Measurements from ENCODE around the gene BPIFB4. TPM values are rescaled to one million over a fixed set of nuclear protein-coding genes. Genes with fewer than 3 reads are reported as not detected.

Gene BPIFB4
- total RNA-seq, 2 experiments from 2014 or later, result not detected

DNA sequence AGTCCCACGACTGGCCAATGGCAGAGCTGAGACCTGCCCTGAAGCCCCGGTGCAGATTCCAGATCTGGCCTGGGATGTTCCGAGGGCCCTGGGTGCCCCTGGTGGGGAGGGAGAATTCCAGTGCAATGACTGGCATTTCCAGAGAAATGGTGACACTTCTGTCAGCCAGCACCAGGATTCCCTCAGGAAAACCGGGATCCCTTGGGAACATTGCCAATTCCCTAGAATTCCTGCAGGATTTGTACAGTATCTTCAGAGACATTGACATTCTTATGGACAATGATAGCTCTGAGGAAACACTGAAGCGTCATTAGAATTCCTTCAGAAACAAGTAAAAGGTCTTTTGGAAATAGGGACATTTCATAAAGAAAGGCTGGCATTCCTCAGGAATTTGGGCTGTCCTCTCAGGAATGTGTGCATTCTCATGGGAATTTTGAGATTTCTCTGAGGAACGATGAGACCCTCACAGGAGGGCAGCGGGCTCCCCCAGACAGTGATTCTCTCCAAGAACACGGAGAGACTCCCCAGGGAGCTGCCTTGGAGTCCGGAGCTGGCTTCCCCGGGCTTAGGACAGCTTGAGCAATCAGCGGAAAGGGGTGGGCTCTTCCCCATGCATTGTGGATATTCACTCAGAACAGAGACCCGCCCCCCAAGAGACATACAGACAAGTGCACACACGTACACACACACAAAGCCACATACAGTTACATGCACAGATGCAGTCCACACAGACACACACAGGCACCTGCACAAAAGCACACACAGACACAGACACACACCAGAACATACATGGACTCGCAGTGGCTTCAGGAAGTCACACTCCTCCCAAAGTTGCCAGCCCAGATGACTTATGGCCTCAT lies 53.3 kb downstream of the BPIFB4 start:
- no peaks in the 10 kb centered on the region for H3K36me3 Mint-ChIP-seq (ENCODE audit: low read depth)
- DNase-seq, result no peak
- H3K27me3 Mint-ChIP-seq (ENCODE audit: low read depth), result no peaks in the 10 kb centered on the region
- no peaks in the 10 kb centered on the region for H3K9me3 Mint-ChIP-seq
- intact Hi-C loops (cut with micrococcal nuclease), result no loop called here
- H3K27ac Mint-ChIP-seq, result no peak overlapping the region
- no peaks in the 10 kb centered on the region for H3K4me1 Mint-ChIP-seq (ENCODE audit: low read depth)
- CTCF ChIA-PET, result no interaction called here
- H3K4me3 Mint-ChIP-seq, result no peak overlapping the region

- H3K27me3 Mint-ChIP-seq (ENCODE audit: low read depth), result no peaks in the 10 kb centered on the region
- no peaks in the 10 kb centered on the region for H3K9me3 Mint-ChIP-seq
- no peaks in the 10 kb centered on the region for H3K4me1 Mint-ChIP-seq (ENCODE audit: low read depth)
- CTCF ChIA-PET, result no interaction called here
- H3K36me3 Mint-ChIP-seq (ENCODE audit: low read depth), result no peaks in the 10 kb centered on the region
- no peak overlapping the region for H3K27ac Mint-ChIP-seq
- H3K4me3 Mint-ChIP-seq, result no peak overlapping the region
- DNase-seq, result no peak
- intact Hi-C loops (cut with micrococcal nuclease), result no loop called here
Observed at GRCh38 chr20:33133373-33133941, 54.0 kb downstream of the BPIFB4 start.

DNA sequence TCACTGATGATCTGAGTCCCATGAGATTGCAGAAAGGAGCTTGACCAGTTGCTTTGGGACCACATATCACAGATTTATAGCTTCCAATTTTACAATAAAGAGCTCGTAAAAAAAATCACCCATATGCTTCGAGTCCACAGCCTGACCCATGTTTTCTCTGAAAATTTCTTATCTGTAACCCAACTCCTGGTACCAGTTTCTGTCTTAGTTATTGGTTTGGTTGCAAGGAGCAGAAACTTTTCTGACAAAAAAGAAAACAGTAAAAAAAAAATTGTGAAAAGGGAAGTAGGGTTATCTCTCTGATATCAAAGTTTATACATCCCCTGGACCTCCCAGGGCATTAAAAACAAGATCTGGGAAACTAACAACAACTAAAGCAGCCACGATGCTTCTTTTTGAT lies 57.8 kb downstream of the BPIFB4 start:
- no peak for DNase-seq
- no peak overlapping the region for H3K27ac Mint-ChIP-seq
- no peaks in the 10 kb centered on the region for H3K9me3 Mint-ChIP-seq
- H3K4me1 Mint-ChIP-seq (ENCODE audit: low read depth), result no peaks in the 10 kb centered on the region
- H3K27me3 Mint-ChIP-seq (ENCODE audit: low read depth), result no peaks in the 10 kb centered on the region
- intact Hi-C loops (cut with micrococcal nuclease), result no loop called here
- CTCF ChIA-PET, result interaction anchor here (1.5 kb wide), 1 partner anchor 41 kb away, joined by 5 read pairs; no protein-coding TSS in a partner anchor
- H3K36me3 Mint-ChIP-seq (ENCODE audit: low read depth), result no peaks in the 10 kb centered on the region
- H3K4me3 Mint-ChIP-seq, result no peak overlapping the region

GRCh38 chr20:33139467-33139866 lies 60.0 kb downstream of the BPIFB4 start:
- H3K27ac Mint-ChIP-seq, result no peak overlapping the region
- no peak for DNase-seq
- no peak overlapping the region for H3K4me3 Mint-ChIP-seq
- intact Hi-C loops (cut with micrococcal nuclease), result no loop called here
- CTCF ChIA-PET, result no interaction called here
- no peaks in the 10 kb centered on the region for H3K27me3 Mint-ChIP-seq (ENCODE audit: low read depth)
- no peaks in the 10 kb centered on the region for H3K36me3 Mint-ChIP-seq (ENCODE audit: low read depth)
- H3K4me1 Mint-ChIP-seq (ENCODE audit: low read depth), result no peaks in the 10 kb centered on the region
- H3K9me3 Mint-ChIP-seq, result no peaks in the 10 kb centered on the region

DNA sequence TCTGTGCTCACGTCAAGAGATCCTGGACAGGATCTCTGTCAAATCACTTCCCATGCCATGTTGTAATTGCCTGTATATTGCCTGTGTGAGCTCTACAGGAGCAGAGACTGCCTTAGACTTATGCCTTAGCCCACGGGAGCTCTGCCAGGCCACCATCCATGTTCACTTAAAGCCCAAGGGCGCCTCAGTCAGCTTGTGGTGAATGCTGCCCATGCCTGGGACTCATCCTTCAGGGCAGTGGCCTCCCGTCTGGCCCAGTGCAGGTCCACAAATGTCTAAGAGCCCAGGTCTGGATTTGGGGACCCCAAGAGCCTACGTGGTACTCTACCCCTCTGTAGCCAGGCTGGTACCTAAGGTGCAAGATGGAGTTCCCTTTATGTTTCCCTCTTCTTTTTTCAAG lies 66.1 kb downstream of the BPIFB4 start:
- CTCF ChIA-PET, result interaction anchor here (0.7 kb wide), 1 partner anchor 155 kb away, joined by 3 read pairs; no protein-coding TSS in a partner anchor
- H3K27ac Mint-ChIP-seq, result no peak overlapping the region

DNA sequence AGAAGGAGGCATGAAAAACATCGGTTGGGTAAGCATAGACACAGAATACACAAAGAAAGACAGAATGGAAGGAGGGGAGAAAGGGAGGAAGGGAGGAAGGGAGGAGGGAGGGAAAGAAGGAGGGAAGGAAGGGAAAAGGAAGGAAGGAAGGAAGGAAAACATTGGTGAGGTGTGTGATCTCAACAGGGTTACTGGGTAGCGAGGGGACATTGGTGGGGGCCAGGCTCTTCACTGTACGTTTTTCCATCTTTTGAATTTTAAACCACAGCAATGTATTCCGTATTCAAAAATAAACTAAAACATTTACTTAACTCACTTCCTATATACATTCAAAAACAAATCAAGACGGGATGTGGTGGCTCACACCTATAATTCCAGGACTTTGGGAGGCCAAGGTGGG lies 67.9 kb downstream of the BPIFB4 start:
- no peak overlapping the region for H3K4me3 Mint-ChIP-seq
- DNase-seq, result no peak
- CTCF ChIA-PET, result no interaction called here
- peaks cover 16% of the 10 kb centered on the region for H3K27me3 Mint-ChIP-seq (ENCODE audit: low read depth)
- no peaks in the 10 kb centered on the region for H3K9me3 Mint-ChIP-seq
- intact Hi-C loops (cut with micrococcal nuclease), result no loop called here
- no peaks in the 10 kb centered on the region for H3K36me3 Mint-ChIP-seq (ENCODE audit: low read depth)
- no peak overlapping the region for H3K27ac Mint-ChIP-seq
- no peaks in the 10 kb centered on the region for H3K4me1 Mint-ChIP-seq (ENCODE audit: low read depth)

More for the DNA sequence above, 66.1 kb downstream of the BPIFB4 start:
- H3K36me3 Mint-ChIP-seq (ENCODE audit: low read depth), result no peaks in the 10 kb centered on the region
- no peaks in the 10 kb centered on the region for H3K9me3 Mint-ChIP-seq
- no peak overlapping the region for H3K4me3 Mint-ChIP-seq
- DNase-seq, result no peak
- no peaks in the 10 kb centered on the region for H3K4me1 Mint-ChIP-seq (ENCODE audit: low read depth)
- peaks cover 14% of the 10 kb centered on the region for H3K27me3 Mint-ChIP-seq (ENCODE audit: low read depth)
- intact Hi-C loops (cut with micrococcal nuclease), result no loop called here

GRCh38 chr20:33148040-33148439 lies 68.6 kb downstream of the BPIFB4 start:
- Mint-ChIP-seq H3K27ac (no peak overlapping the region), H3K36me3 (ENCODE audit: low read depth) (no peaks in the 10 kb centered on the region), H3K27me3 (ENCODE audit: low read depth) (peaks cover 16% of the 10 kb centered on the region), H3K4me3 (no peak overlapping the region), H3K4me1 (ENCODE audit: low read depth) (no peaks in the 10 kb centered on the region), H3K9me3 (no peaks in the 10 kb centered on the region)
- intact Hi-C loops (cut with micrococcal nuclease), result no loop called here
- CTCF ChIA-PET, result interaction anchor here (0.6 kb wide), 1 partner anchor 81 kb away, joined by 3 read pairs; no protein-coding TSS in a partner anchor
- DNase-seq, result no peak

GRCh38 chr20:33154252-33154651 lies 74.8 kb downstream of the BPIFB4 start:
- H3K27me3 Mint-ChIP-seq (ENCODE audit: low read depth), result peaks cover 5% of the 10 kb centered on the region
- H3K36me3 Mint-ChIP-seq (ENCODE audit: low read depth), result no peaks in the 10 kb centered on the region
- no peak for DNase-seq
- H3K4me3 Mint-ChIP-seq, result no peak overlapping the region
- H3K27ac Mint-ChIP-seq, result no peak overlapping the region
- H3K9me3 Mint-ChIP-seq, result no peaks in the 10 kb centered on the region
- CTCF ChIA-PET, result interaction anchor here (0.6 kb wide), 1 partner anchor 46 kb away, joined by 3 read pairs; no protein-coding TSS in a partner anchor
- H3K4me1 Mint-ChIP-seq (ENCODE audit: low read depth), result no peaks in the 10 kb centered on the region
- intact Hi-C loops (cut with micrococcal nuclease), result no loop called here

DNA sequence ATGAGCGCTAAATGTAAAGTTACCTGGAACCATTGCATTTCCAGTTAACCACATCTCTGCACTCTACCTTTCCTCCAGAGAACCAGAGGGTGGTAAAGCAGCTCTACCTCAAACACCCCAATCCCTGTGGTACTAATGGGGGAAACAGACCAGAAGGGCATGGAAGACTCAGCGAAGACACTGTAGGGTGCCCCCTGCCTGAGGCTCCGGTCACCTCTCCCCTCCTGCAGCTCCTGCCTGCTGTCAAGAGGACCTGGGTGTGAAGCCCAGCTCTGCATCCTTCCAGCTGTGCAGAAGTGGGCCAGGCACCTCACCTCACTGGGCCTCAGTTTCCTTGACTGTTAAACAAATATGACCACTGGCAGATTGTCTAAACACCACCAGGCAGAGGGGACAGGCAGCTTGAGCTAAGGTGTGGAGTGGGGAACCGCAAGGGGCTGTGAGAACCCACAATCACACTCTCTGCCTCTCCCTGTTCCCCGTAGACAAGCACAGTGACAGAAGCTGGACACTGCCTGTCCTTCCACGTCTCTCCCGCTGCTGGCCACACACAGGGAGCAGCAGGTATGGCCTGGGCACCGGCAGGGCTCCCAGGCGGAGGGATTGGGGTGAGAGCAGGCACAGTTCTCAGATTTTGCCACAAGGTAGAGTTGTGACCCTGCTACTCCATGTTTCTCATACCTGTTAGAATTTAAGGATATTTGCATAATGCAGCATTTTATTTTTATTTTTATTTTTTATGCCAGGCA lies 79.4 kb downstream of the BPIFB4 start:
- H3K9me3 Mint-ChIP-seq, result no peaks in the 10 kb centered on the region
- intact Hi-C loops (cut with micrococcal nuclease), result no loop called here
- no peak for DNase-seq
- no peaks in the 10 kb centered on the region for H3K4me1 Mint-ChIP-seq (ENCODE audit: low read depth)
- H3K36me3 Mint-ChIP-seq (ENCODE audit: low read depth), result no peaks in the 10 kb centered on the region
- no peak overlapping the region for H3K4me3 Mint-ChIP-seq
- CTCF ChIA-PET, result interaction anchor here (0.6 kb wide), 1 partner anchor 238 kb away, joined by 3 read pairs; no protein-coding TSS in a partner anchor
- H3K27ac Mint-ChIP-seq, result no peak overlapping the region
- peaks cover 2% of the 10 kb centered on the region for H3K27me3 Mint-ChIP-seq (ENCODE audit: low read depth)

DNA sequence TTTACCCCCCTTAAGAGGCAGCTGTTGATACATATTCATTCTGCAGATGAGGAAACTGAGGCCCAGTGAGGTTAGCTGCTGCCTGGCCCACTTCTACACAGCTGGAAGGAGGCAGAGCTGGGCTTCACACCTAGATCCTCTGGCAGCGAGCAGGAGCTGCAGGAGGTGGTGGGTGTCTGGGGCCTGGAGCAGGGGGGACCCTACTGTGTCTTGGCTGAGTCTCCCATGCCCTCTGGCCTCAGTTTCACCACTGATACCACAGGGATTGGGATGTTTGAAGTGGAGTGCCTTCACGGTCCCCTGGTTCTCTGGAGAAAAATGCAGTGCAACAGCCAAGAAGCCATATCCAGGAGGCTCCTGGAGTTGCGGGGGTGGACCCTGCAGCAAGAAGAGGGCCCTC lies 80.3 kb downstream of the BPIFB4 start:
- no peaks in the 10 kb centered on the region for H3K27me3 Mint-ChIP-seq (ENCODE audit: low read depth)
- CTCF ChIA-PET, result interaction anchor here (1.2 kb wide), 1 partner anchor 133 kb away, joined by 3 read pairs; no protein-coding TSS in a partner anchor
- no peak overlapping the region for H3K4me3 Mint-ChIP-seq
- no peaks in the 10 kb centered on the region for H3K36me3 Mint-ChIP-seq (ENCODE audit: low read depth)
- no peaks in the 10 kb centered on the region for H3K4me1 Mint-ChIP-seq (ENCODE audit: low read depth)
- DNase-seq, result no peak
- intact Hi-C loops (cut with micrococcal nuclease), result no loop called here
- H3K9me3 Mint-ChIP-seq, result no peaks in the 10 kb centered on the region
- H3K27ac Mint-ChIP-seq, result no peak overlapping the region

DNA sequence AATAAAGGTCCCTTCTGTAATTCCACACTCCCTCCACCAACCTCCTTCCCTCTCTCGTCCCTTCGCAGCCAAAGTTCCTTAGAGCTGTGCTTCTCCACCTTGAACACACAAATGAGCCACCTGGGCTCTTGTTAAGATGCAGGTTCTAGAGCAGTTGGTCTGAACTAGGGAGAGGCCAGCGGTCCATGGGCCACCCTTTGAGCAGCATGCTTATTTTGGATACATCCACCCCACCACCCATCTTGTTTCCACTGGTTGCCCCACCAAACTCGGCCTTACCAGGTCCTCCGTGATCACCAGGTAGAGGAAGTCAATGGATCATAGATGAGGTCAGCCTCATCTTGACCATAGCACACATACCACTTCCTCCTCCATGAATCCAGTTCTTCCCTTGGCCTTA lies 81.2 kb downstream of the BPIFB4 start:
- intact Hi-C loops (cut with micrococcal nuclease), result no loop called here

More for the DNA sequence above, 81.2 kb downstream of the BPIFB4 start:
- Mint-ChIP-seq H3K36me3 (ENCODE audit: low read depth) (no peaks in the 10 kb centered on the region), H3K27me3 (ENCODE audit: low read depth) (no peaks in the 10 kb centered on the region), H3K27ac (no peak overlapping the region), H3K4me3 (no peak overlapping the region), H3K4me1 (ENCODE audit: low read depth) (no peaks in the 10 kb centered on the region), H3K9me3 (no peaks in the 10 kb centered on the region)
- no peak for DNase-seq
- CTCF ChIA-PET, result interaction anchor here (1.2 kb wide), 1 partner anchor 132 kb away, joined by 3 read pairs; no protein-coding TSS in a partner anchor

Data from activated naive CD4-positive, alpha-beta T cell treated with anti-CD3 and anti-CD28 coated beads for 36 hours (primary cell).